ENCODE results near the gene ABLIM1. TPM values are rescaled to one million over a fixed set of nuclear protein-coding genes. Genes with fewer than 3 reads are reported as not detected.

ABLIM1 gene
- total RNA-seq, 4 donors from 2014 or later: 152 to 373 (median 209) TPM

DNA sequence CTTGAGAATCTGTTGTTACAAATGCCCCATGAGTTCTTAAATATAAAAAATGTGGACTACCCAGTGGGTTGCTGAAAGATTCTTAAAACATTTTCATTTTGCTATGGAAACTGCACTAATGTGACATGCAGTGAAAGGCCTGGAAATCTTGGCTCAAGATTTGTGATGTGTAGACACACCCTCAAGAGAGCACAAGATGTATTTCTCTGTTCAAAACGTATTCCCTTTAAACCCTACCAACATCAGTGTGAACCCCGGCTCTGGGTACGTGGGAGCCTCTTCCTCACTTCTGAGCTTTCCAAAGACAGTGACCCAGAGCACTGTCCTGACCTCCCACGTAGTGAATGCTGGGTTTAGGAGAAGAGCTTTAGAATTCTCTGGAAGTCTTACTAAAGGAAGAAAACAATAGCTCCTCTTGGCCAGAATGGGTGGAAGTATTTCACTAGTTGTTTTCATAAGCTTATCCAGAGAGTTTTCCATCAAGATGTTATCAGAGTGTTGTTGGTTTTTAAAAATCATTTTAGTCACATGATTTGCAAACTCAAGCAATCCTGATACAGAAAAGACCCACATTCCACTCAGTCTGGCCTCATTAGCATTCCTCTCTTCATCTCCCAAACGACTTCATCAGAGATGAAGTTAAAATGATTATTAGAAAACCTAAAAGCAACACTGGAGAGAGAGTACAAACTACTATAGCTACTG lies 172.2 kb downstream of the ABLIM1 start:
- Histone ChIP-seq H3K4me3 (no peak overlapping the region), H3K9me3 (no peaks in the 10 kb centered on the region), H3K27me3 (no peaks in the 10 kb centered on the region), H3K27ac (peak overlapping the region; percentile 50 to 91 (median 66)), H3K36me3 (peaks cover 0 to 24% (median 0%) of the 10 kb centered on the region in 3 donors), H3K4me1 (peaks cover 0 to 80% (median 14%) of the 10 kb centered on the region in 4 donors)
- DNase-seq (ENCODE audit: low spot score in 2 of 2): peak in 1 of 2 donors; percentile 41
- WGBS, 2 donors: 40 to 44% methylated on average over 5 of the region's 5 CpGs
- peak; percentile 59 to 81 for TF ChIP-seq EP300 (IDR thresholded peaks at IDR 0.05)
- no peak for TF ChIP-seq POLR2A (IDR thresholded peaks at IDR 0.05)

DNA sequence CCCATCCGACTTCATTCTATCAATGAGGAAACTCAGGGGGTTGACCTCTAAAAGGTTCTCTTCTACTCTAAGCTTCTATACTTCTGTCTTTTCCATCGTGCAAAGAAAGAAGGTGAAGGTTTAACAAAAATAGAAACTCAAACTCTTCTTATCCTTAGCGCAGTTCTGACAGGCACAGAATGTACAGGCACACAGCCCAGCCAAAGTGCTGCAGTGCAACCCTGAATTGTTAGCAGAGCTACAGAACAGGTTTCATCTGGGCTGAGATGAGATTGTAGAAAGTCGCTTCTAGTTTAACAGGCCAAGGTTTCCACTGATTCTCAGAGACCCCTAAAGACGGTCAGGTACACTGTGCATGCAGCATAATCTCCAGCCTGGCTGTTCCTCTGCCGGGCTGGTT lies 174.5 kb downstream of the ABLIM1 start:
- WGBS, 2 donors: 86 to 92% methylated on average over 6 of the region's 6 CpGs
- H3K36me3 ChIP-seq: peaks cover 0 to 24% (median 0%) of the 10 kb centered on the region in 3 donors
- H3K4me1 ChIP-seq: peaks cover 0 to 78% (median 11%) of the 10 kb centered on the region in 4 donors
- peak overlapping the region in 3 of 4 donors; percentile 38 to 91 (median 80) for H3K27ac ChIP-seq
- DNase-seq (ENCODE audit: low spot score in 2 of 2): no peak
- H3K27me3 ChIP-seq: no peaks in the 10 kb centered on the region
- H3K9me3 ChIP-seq: no peaks in the 10 kb centered on the region
- H3K4me3 ChIP-seq: no peak overlapping the region
- TF ChIP-seq, protein P1, sequence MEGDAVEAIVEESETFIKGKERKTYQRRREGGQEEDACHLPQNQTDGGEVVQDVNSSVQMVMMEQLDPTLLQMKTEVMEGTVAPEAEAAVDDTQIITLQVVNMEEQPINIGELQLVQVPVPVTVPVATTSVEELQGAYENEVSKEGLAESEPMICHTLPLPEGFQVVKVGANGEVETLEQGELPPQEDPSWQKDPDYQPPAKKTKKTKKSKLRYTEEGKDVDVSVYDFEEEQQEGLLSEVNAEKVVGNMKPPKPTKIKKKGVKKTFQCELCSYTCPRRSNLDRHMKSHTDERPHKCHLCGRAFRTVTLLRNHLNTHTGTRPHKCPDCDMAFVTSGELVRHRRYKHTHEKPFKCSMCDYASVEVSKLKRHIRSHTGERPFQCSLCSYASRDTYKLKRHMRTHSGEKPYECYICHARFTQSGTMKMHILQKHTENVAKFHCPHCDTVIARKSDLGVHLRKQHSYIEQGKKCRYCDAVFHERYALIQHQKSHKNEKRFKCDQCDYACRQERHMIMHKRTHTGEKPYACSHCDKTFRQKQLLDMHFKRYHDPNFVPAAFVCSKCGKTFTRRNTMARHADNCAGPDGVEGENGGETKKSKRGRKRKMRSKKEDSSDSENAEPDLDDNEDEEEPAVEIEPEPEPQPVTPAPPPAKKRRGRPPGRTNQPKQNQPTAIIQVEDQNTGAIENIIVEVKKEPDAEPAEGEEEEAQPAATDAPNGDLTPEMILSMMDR (IDR thresholded peaks at IDR 0.05): no peak
- no peak for TF ChIP-seq EP300 (IDR thresholded peaks at IDR 0.05)
- TF ChIP-seq POLR2A (IDR thresholded peaks at IDR 0.05): no peak

DNA sequence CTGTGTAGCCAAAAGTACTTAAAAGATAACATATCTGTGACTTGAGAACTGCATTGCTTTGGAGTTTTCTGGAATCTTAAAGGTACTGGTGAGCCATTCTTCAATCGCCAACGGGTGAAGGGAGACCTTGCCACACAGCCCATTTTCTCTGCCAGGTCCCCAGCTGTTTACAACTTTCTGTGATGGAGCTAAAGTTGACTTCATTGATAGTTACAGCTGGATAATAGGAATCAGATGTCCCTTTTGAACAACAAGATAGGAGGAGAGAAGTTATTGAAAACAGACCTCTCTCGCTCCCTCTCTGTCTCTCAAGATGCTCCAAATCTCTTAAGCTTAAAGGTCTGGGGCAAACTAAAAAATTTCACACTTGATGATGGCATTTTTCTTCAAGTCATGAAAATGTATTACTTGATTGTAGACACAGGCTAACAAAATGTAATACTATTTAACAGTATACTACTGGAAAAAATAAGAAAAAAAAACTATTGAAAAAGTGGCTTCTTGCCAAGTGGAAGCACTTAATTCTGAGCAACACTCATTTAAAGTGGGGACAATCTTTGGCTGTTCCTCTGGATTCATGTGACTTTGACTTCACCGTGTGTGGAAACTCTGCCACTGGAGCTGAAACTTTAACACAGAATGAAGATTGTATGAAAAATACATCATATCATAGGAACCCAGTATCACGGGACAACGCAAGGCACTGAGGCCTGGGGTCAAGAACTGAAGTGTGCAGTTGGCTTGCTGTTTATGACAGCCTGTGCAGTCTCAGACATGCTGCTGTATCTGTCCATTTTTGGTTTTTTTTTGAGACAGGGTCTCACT lies 175.4 kb downstream of the ABLIM1 start:
- H3K9me3 ChIP-seq: no peaks in the 10 kb centered on the region

DNA sequence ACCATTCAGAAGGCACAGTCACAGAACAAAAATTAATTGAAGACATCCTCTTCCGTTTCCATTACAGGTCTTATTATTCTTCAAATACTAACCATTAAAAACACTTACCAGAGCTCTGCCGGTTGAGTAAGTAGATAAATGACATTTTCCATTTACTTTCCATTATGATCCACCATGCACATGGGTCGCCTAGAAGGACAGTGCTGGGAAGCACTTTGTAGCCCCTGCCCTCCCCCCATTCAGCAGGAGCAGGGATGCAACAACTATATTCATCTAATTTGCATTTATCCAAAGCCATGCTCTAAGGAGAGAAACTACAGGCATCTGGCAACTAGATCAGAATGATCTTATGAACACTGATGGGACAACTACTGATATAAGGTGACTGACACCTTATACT lies 177.0 kb downstream of the ABLIM1 start:
- TF ChIP-seq, protein P1 (IDR thresholded peaks at IDR 0.05): no peak
- TF ChIP-seq EP300 (IDR thresholded peaks at IDR 0.05): no peak
- TF ChIP-seq POLR2A (IDR thresholded peaks at IDR 0.05): no peak
- Histone ChIP-seq H3K4me1 (peaks cover 0 to 81% (median 13%) of the 10 kb centered on the region in 4 donors), H3K27me3 (no peaks in the 10 kb centered on the region), H3K9me3 (no peaks in the 10 kb centered on the region), H3K36me3 (peaks cover 0 to 11% (median 0%) of the 10 kb centered on the region in 3 donors), H3K27ac (peak overlapping the region in 1 of 4 donors; percentile 91), H3K4me3 (no peak overlapping the region)
- no peak for DNase-seq (ENCODE audit: low spot score in 2 of 2)
- 87 to 96% methylated on average over 3 of the region's 3 CpGs for WGBS, 2 donors

More for the DNA sequence above, 175.4 kb downstream of the ABLIM1 start:
- peak in 1 of 2 donors; percentile 70 for DNase-seq (ENCODE audit: low spot score in 2 of 2)
- no peak overlapping the region for H3K4me3 ChIP-seq
- WGBS, 2 donors: 40 to 49% methylated on average over 6 of the region's 6 CpGs
- H3K36me3 ChIP-seq: peaks cover 0 to 21% (median 0%) of the 10 kb centered on the region in 3 donors
- peak overlapping the region in 2 of 4 donors; percentile 80 to 91 for H3K27ac ChIP-seq
- H3K27me3 ChIP-seq: no peaks in the 10 kb centered on the region
- TF ChIP-seq EP300 (IDR thresholded peaks at IDR 0.05) (peak in 1 of 2 donors; percentile 80), POLR2A (IDR thresholded peaks at IDR 0.05) (no peak)
- TF ChIP-seq, protein P1 (IDR thresholded peaks at IDR 0.05): no peak
- H3K4me1 ChIP-seq: peaks cover 0 to 80% (median 11%) of the 10 kb centered on the region in 4 donors

DNA sequence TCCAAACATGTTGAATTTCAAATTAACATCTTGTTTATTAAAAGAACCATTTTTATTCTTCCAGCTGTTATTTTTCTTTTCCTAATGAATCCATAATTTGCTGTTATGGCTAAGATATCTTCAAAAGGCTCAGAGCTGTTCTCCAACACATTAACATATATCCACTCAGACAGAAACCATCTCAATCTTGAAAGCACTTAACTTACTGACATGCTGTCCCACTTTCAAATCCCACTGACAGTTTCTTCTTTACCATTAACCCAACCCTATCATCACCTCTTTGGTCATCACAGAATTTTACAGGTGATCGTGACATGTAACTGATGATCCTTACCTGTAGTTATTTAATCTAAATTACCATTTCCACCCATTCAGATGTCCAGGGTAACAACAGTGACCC lies 178.2 kb downstream of the ABLIM1 start:
- H3K4me1 ChIP-seq: peaks cover 0 to 75% (median 13%) of the 10 kb centered on the region in 4 donors
- WGBS, 2 donors: 94 to 95% methylated on average over 1 of the region's 1 CpG

More for the DNA sequence above, 178.2 kb downstream of the ABLIM1 start:
- Histone ChIP-seq H3K36me3 (peaks cover 0 to 5% (median 0%) of the 10 kb centered on the region in 3 donors), H3K4me3 (no peak overlapping the region), H3K9me3 (no peaks in the 10 kb centered on the region), H3K27me3 (no peaks in the 10 kb centered on the region), H3K27ac (peak overlapping the region in 2 of 4 donors; percentile 90 to 91)
- DNase-seq (ENCODE audit: low spot score in 2 of 2): no peak
- TF ChIP-seq EP300 (IDR thresholded peaks at IDR 0.05) (no peak), POLR2A (IDR thresholded peaks at IDR 0.05) (no peak)
- TF ChIP-seq, protein P1 (IDR thresholded peaks at IDR 0.05): no peak
